Stimulated activated CD8-positive, alpha-beta memory T cell treated with anti-CD3 and anti-CD28 coated beads, Interleukin-7, amount 100 ng/mL, for 1 hour (primary cell): Measurements from ENCODE around the gene MAGI2.
"Not testable (repeated sequence)": the region's sequence is repeated elsewhere in the genome, so short reads cannot be mapped to it uniquely, and the experiment has no call there.

Source experiments
- DNase-seq, 2 donors: peaks; one replicate each; pipeline ENCODE4 v3.0.0-alpha.2; 2020; ENCODE audit warnings: low read depth in 2 of 2

MAGI2 gene

GRCh38 chr7:79051915-79052314, 401.6 kb downstream of the MAGI2 start:
- DNase-seq = no peak

GRCh38 chr7:79050603-79051002, 402.9 kb downstream of the MAGI2 start:
- no peak for DNase-seq

GRCh38 chr7:79046061-79046460, 407.4 kb downstream of the MAGI2 start:
- DNase-seq = no peak

GRCh38 chr7:79037001-79037400, 416.5 kb downstream of the MAGI2 start:
- no peak for DNase-seq

- DNase-seq = no peak
Observed at GRCh38 chr7:79036356-79036755, 417.1 kb downstream of the MAGI2 start.

GRCh38 chr7:79035858-79036257, 417.6 kb downstream of the MAGI2 start:
- no peak for DNase-seq

GRCh38 chr7:79034730-79035129, 418.7 kb downstream of the MAGI2 start:
- no peak for DNase-seq

GRCh38 chr7:79019711-79020110, 433.8 kb downstream of the MAGI2 start:
- DNase-seq = not testable (repeated sequence)

GRCh38 chr7:79011921-79012320, 441.5 kb downstream of the MAGI2 start:
- DNase-seq = no peak

GRCh38 chr7:79009647-79010046, 443.8 kb downstream of the MAGI2 start:
- DNase-seq = no peak

GRCh38 chr7:79008786-79009185, 444.7 kb downstream of the MAGI2 start:
- DNase-seq = no peak

GRCh38 chr7:78996013-78996412, 457.5 kb downstream of the MAGI2 start:
- no peak for DNase-seq

- DNase-seq = no peak
Observed at GRCh38 chr7:78993341-78993740, 460.1 kb downstream of the MAGI2 start.

GRCh38 chr7:78985509-78985908, 468.0 kb downstream of the MAGI2 start:
- no peak for DNase-seq

- no peak for DNase-seq
Observed at GRCh38 chr7:78983483-78983882, 470.0 kb downstream of the MAGI2 start.

- DNase-seq = no peak
Observed at GRCh38 chr7:78970440-78970916, 483.0 kb downstream of the MAGI2 start.

GRCh38 chr7:78968951-78969350, 484.5 kb downstream of the MAGI2 start:
- no peak for DNase-seq

- DNase-seq = not testable (repeated sequence)
Observed at GRCh38 chr7:78967561-78967960, 485.9 kb downstream of the MAGI2 start.

- no peak for DNase-seq
Observed at GRCh38 chr7:78967046-78967445, 486.4 kb downstream of the MAGI2 start.

GRCh38 chr7:78959477-78959876, 494.0 kb downstream of the MAGI2 start:
- DNase-seq = no peak

- DNase-seq = no peak
Observed at GRCh38 chr7:78955329-78955728, 498.1 kb downstream of the MAGI2 start.

GRCh38 chr7:78953726-78954363, 499.6 kb downstream of the MAGI2 start:
- DNase-seq = no peak

GRCh38 chr7:78953090-78953489, 500.4 kb downstream of the MAGI2 start:
- DNase-seq = no peak

- DNase-seq = no peak
Observed at GRCh38 chr7:78939669-78940068, 513.8 kb downstream of the MAGI2 start.
